ENCODE results near the gene ARHGEF2. TPM values are rescaled to one million over a fixed set of nuclear protein-coding genes. Genes with fewer than 3 reads are reported as not detected.

ARHGEF2 gene
- polyA plus RNA-seq, 3 donors = 15.4 to 271 (median 18.6) TPM

GRCh38 chr1:155947292-155947691, 31.1 kb downstream of the ARHGEF2 start:
- Histone ChIP-seq H4K20me1 (ENCODE audit: insufficient read depth, low read length) (peaks cover 42% of the 10 kb centered on the region), H3K9ac (ENCODE audit: insufficient read depth, low read length, poor library complexity, severe bottlenecking) (no peak overlapping the region), H3K36me3 (replicated peaks in 1 of 2; ENCODE audit: control insufficient read depth in 1 of 2, insufficient read depth in 2 of 2, low read length in 2 of 2) (peaks cover 56 to 57% of the 10 kb centered on the region in 2 donors), H3K9me3 (replicated peaks in 1 of 2; ENCODE audit: control insufficient read depth in 1 of 2, insufficient read depth in 1 of 2, low read length in 2 of 2) (no peaks in the 10 kb centered on the region), H3K27ac (ENCODE audit: low read depth in 1 of 2, low read length in 2 of 2) (peak overlapping the region; percentile 75 to 81), H3K4me1 (ENCODE audit: control insufficient read depth in 1 of 2, insufficient read depth in 2 of 2, low read length in 2 of 2) (peaks cover 70 to 81% of the 10 kb centered on the region in 2 donors), H2AFZ (ENCODE audit: insufficient read depth, low read depth, low read length, poor library complexity, severe bottlenecking) (no peak overlapping the region), H3K27me3 (ENCODE audit: control insufficient read depth in 2 of 2, insufficient read depth in 2 of 2, low read length in 2 of 2) (no peaks in the 10 kb centered on the region), H3K4me2 (replicated peaks; ENCODE audit: extremely low read depth, low read length, poor library complexity, severe bottlenecking) (no peak overlapping the region), H3K4me3 (replicated peaks in 1 of 3; ENCODE audit: low read depth in 2 of 3, low read length in 3 of 3) (no peak overlapping the region), H3K79me2 (ENCODE audit: insufficient read depth, low read length) (peaks cover 49% of the 10 kb centered on the region)
- peaks cover 66 to 85% of the 10 kb centered on the region in 2 donors for H3K36me3 Mint-ChIP-seq
- 88% methylated on average over 3 of the region's 4 CpGs for WGBS (ENCODE audit: insufficient coverage)
- no peak for DNase-seq
- H3K27me3 Mint-ChIP-seq (ENCODE audit: low read depth in 3 of 3) = peaks cover 0 to 2% (median 0%) of the 10 kb centered on the region in 3 donors
- intact Hi-C loops (cut with micrococcal nuclease) = loop anchor here in 1 of 2 donors (2.0 kb wide), 1 partner anchor 14 kb away; no protein-coding TSS in a partner anchor
- peaks cover 66% of the 10 kb centered on the region for H3K4me1 Mint-ChIP-seq
- H3K9me3 Mint-ChIP-seq = peaks cover 0 to 3% (median 0%) of the 10 kb centered on the region in 7 donors
- no peak overlapping the region for H3K4me3 Mint-ChIP-seq
- peak overlapping the region; percentile 85 to 97 (median 94) for H3K27ac Mint-ChIP-seq
- TF ChIP-seq CTCF (IDR thresholded peaks at IDR 0.05) = no peak

DNA sequence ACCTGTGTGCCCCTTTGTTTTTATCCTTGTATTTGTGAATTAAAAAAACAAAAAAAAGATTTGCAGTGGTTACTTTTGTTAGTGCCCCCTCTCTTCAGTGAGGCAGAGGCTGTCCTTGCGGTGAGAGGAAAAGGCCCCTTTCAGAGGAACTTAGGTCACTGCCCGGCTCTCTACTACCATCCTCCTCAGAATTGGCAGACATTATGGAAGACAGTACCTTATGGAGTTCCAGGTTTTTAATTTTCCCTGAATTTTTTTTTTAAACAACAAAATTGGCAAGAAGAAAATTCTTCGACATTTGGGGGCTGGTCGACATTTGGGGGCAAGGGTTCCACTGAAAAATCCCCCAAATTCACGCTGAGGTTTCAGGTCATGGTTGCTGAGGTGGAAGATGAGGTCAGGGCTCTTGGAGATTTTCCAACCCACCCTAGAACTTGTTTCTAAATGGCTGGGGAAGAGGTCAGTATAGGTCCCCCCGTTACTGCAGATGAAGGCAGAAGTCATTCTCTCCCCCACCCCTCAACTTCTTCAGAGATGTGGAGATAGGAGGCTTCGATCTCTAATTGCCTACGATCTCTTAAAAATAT, 31.6 kb downstream of the ARHGEF2 start:
- TF ChIP-seq CTCF (IDR thresholded peaks at IDR 0.05) = no peak
- H3K4me1 ChIP-seq (ENCODE audit: control insufficient read depth in 1 of 2, insufficient read depth in 2 of 2, low read length in 2 of 2) = peaks cover 76 to 83% of the 10 kb centered on the region in 2 donors
- WGBS (ENCODE audit: insufficient coverage) = 0% methylated on average over 1 of the region's 8 CpGs
- peaks cover 0 to 3% (median 0%) of the 10 kb centered on the region in 7 donors for H3K9me3 Mint-ChIP-seq
- H3K27me3 Mint-ChIP-seq (ENCODE audit: low read depth in 3 of 3) = peaks cover 0 to 2% (median 0%) of the 10 kb centered on the region in 3 donors
- peaks cover 71% of the 10 kb centered on the region for H3K4me1 Mint-ChIP-seq
- H3K79me2 ChIP-seq (ENCODE audit: insufficient read depth, low read length) = peaks cover 44% of the 10 kb centered on the region
- H3K4me3 ChIP-seq (replicated peaks in 1 of 3; ENCODE audit: low read depth in 2 of 3, low read length in 3 of 3) = peak overlapping the region in 1 of 3 experiments; percentile 59
- no peak overlapping the region for H3K9ac ChIP-seq (ENCODE audit: insufficient read depth, low read length, poor library complexity, severe bottlenecking)
- intact Hi-C loops (cut with micrococcal nuclease) = loop anchor here in 1 of 2 donors (2.0 kb wide), 1 partner anchor 14 kb away; no protein-coding TSS in a partner anchor
- peak overlapping the region; percentile 67 for H3K4me2 ChIP-seq (replicated peaks; ENCODE audit: extremely low read depth, low read length, poor library complexity, severe bottlenecking)
- H3K27me3 ChIP-seq (ENCODE audit: control insufficient read depth in 2 of 2, insufficient read depth in 2 of 2, low read length in 2 of 2) = no peaks in the 10 kb centered on the region
- no peaks in the 10 kb centered on the region for H3K9me3 ChIP-seq (replicated peaks in 1 of 2; ENCODE audit: control insufficient read depth in 1 of 2, insufficient read depth in 1 of 2, low read length in 2 of 2)
- peak overlapping the region in 1 of 2 donors; percentile 64 for H3K4me3 Mint-ChIP-seq
- DNase-seq = no peak
- H3K27ac ChIP-seq (ENCODE audit: low read depth in 1 of 2, low read length in 2 of 2) = peak overlapping the region; percentile 75 to 81
- H2AFZ ChIP-seq (ENCODE audit: insufficient read depth, low read depth, low read length, poor library complexity, severe bottlenecking) = no peak overlapping the region
- H3K36me3 ChIP-seq (replicated peaks in 1 of 2; ENCODE audit: control insufficient read depth in 1 of 2, insufficient read depth in 2 of 2, low read length in 2 of 2) = peaks cover 50 to 51% of the 10 kb centered on the region in 2 donors
- peaks cover 36% of the 10 kb centered on the region for H4K20me1 ChIP-seq (ENCODE audit: insufficient read depth, low read length)
- peaks cover 60 to 79% of the 10 kb centered on the region in 2 donors for H3K36me3 Mint-ChIP-seq
- H3K27ac Mint-ChIP-seq = peak overlapping the region; percentile 85 to 97 (median 94)
